HPDE6-E6E7 (cell line): Measurements from ENCODE around the gene CKMT2.
"Not testable (repeated sequence)": the region's sequence is repeated elsewhere in the genome, so short reads cannot be mapped to it uniquely, and the experiment has no call there.

Experiments
- DNase-seq: peaks from one replicate; pipeline ENCODE4 v3.0.0; 2011; ENCODE audit warnings: missing footprints; ENCODE audit errors: extremely low spot score

Gene CKMT2

GRCh38 chr5:81251922-81252321 lies 18.8 kb downstream of the CKMT2 start:
- DNase-seq, result no peak

- DNase-seq, result no peak
Observed at GRCh38 chr5:81252904-81253303, 19.8 kb downstream of the CKMT2 start.

- DNase-seq, result no peak
Observed at GRCh38 chr5:81253875-81254274, 20.8 kb downstream of the CKMT2 start.

GRCh38 chr5:81254886-81255559 lies 21.9 kb downstream of the CKMT2 start:
- DNase-seq, result no peak

GRCh38 chr5:81256766-81257165 lies 23.6 kb downstream of the CKMT2 start:
- no peak for DNase-seq

GRCh38 chr5:81262796-81263195 lies 29.7 kb downstream of the CKMT2 start:
- DNase-seq, result not testable (repeated sequence)

GRCh38 chr5:81265101-81265500 lies 32.0 kb downstream of the CKMT2 start:
- DNase-seq, result no peak

- peak; percentile 47 for DNase-seq
Observed at GRCh38 chr5:81268521-81269196, 35.5 kb downstream of the CKMT2 start.

GRCh38 chr5:81269751-81270393 lies 36.8 kb downstream of the CKMT2 start:
- no peak for DNase-seq

- DNase-seq, result not testable (repeated sequence)
Observed at GRCh38 chr5:81270394-81271027, 37.4 kb downstream of the CKMT2 start.

- no peak for DNase-seq
Observed at GRCh38 chr5:81283976-81284375, 50.9 kb downstream of the CKMT2 start.

- DNase-seq, result no peak
Observed at GRCh38 chr5:81286059-81286617, 53.0 kb downstream of the CKMT2 start.

GRCh38 chr5:81288021-81288433 lies 54.9 kb downstream of the CKMT2 start:
- no peak for DNase-seq

GRCh38 chr5:81290146-81290545 lies 57.0 kb downstream of the CKMT2 start:
- no peak for DNase-seq

- no peak for DNase-seq
Observed at GRCh38 chr5:81292130-81292529, 59.0 kb downstream of the CKMT2 start.

- not testable (repeated sequence) for DNase-seq
Observed at GRCh38 chr5:81294021-81294420, 60.9 kb downstream of the CKMT2 start.

- DNase-seq, result no peak
Observed at GRCh38 chr5:81297531-81297930, 64.4 kb downstream of the CKMT2 start.

- no peak for DNase-seq
Observed at GRCh38 chr5:81300921-81301270, 67.8 kb downstream of the CKMT2 start.

GRCh38 chr5:81301271-81302015 lies 68.3 kb downstream of the CKMT2 start, which contains the start of gene ZCCHC9:
ZCCHC9 (plus strand) TSS chr5:81301587; CDS start chr5:81304758, 3,171 bp downstream.
- peak; percentile 73 for DNase-seq

GRCh38 chr5:81302596-81302995 lies 69.5 kb downstream of the CKMT2 start:
- no peak for DNase-seq

- peak; percentile 22 for DNase-seq
Observed at GRCh38 chr5:81303563-81303962, 70.4 kb downstream of the CKMT2 start.
